Brain microvascular endothelial cell (primary cell): ENCODE data around the gene RXRA.

Experiments
- DNase-seq: peaks from one replicate; pipeline ENCODE4 v3.0.0-alpha.2; 2020
- H3K27ac ChIP-seq: fragments of 250-450 bp; sonication (Bioruptor Pico); 2 replicates; pipeline ENCODE4 v1.5.1; 2020; ENCODE audit warnings: mild to moderate bottlenecking, moderate library complexity
- H3K27me3 ChIP-seq: fragments of 250-450 bp; sonication (Bioruptor Pico); replicated peaks from 2 replicates; pipeline ENCODE4 v1.5.1; 2020; ENCODE audit warnings: mild to moderate bottlenecking
- H3K36me3 ChIP-seq: fragments of 250-450 bp; sonication (Bioruptor Pico); replicated peaks from 2 replicates; pipeline ENCODE4 v1.5.1; 2020; ENCODE audit warnings: mild to moderate bottlenecking
- H3K4me3 ChIP-seq: 2 replicates; pipeline ENCODE4 v1.5.1; 2011; ENCODE audit warnings: low read depth, mild to moderate bottlenecking, control low read depth, low read length, moderate library complexity
- CTCF ChIP-seq: IDR thresholded peaks from 2 replicates; pipeline ENCODE4 v1.5.1; 2011; ENCODE audit warnings: low read depth, mild to moderate bottlenecking, moderate library complexity, low read length, control low read depth, inconsistent platforms; ENCODE audit errors: missing control alignments
- in situ Hi-C: cut with HindIII; loops from 2 replicates; pipeline ENCODE4 v1.10.0; 2017; ENCODE audit warnings: low sequenced_read_pairs, low pct_ligation_motif_present

Gene RXRA

GRCh38 chr9:134328341-134328840 is 2.1 kb downstream of the RXRA start:
- Histone ChIP-seq H3K4me3 (peak overlapping the region; percentile 20), H3K36me3 (no peaks in the 10 kb centered on the region), H3K27me3 (no peaks in the 10 kb centered on the region), H3K27ac (no peak overlapping the region)
- no peak for DNase-seq
- TF ChIP-seq CTCF, result no peak
- in situ Hi-C loops, result no loop called here

- in situ Hi-C loops, result no loop called here
- no peak for DNase-seq
- no peak overlapping the region for H3K27ac ChIP-seq
- peak; percentile 20 for TF ChIP-seq CTCF
- H3K27me3 ChIP-seq, result no peaks in the 10 kb centered on the region
- no peaks in the 10 kb centered on the region for H3K36me3 ChIP-seq
- peak overlapping the region; percentile 20 for H3K4me3 ChIP-seq
Measured at GRCh38 chr9:134328841-134329575, 2.8 kb downstream of the RXRA start.

GRCh38 chr9:134329576-134329855 is 3.3 kb downstream of the RXRA start:
- no peaks in the 10 kb centered on the region for H3K36me3 ChIP-seq
- no peak overlapping the region for H3K4me3 ChIP-seq
- no peak for DNase-seq
- no peak for TF ChIP-seq CTCF
- H3K27ac ChIP-seq, result no peak overlapping the region
- H3K27me3 ChIP-seq, result no peaks in the 10 kb centered on the region
- in situ Hi-C loops, result no loop called here

- no peak for DNase-seq
- H3K27me3 ChIP-seq, result no peaks in the 10 kb centered on the region
- in situ Hi-C loops, result no loop called here
- H3K27ac ChIP-seq, result no peak overlapping the region
- TF ChIP-seq CTCF, result no peak
- H3K4me3 ChIP-seq, result no peak overlapping the region
- no peaks in the 10 kb centered on the region for H3K36me3 ChIP-seq
Measured at GRCh38 chr9:134329886-134330285, 3.6 kb downstream of the RXRA start.

- no peak for TF ChIP-seq CTCF
- H3K4me3 ChIP-seq, result no peak overlapping the region
- no peak overlapping the region for H3K27ac ChIP-seq
- no peak for DNase-seq
- H3K27me3 ChIP-seq, result no peaks in the 10 kb centered on the region
- in situ Hi-C loops, result no loop called here
- no peaks in the 10 kb centered on the region for H3K36me3 ChIP-seq
Measured at GRCh38 chr9:134330590-134330989, 4.3 kb downstream of the RXRA start.
